ENCODE results near the gene STAG3.
"Not testable (repeated sequence)": the region's sequence is repeated elsewhere in the genome, so short reads cannot be mapped to it uniquely, and the experiment has no call there.

The STAG3 gene

GRCh38 chr7:100176096-100177044 is 1.3 kb upstream of the STAG3 start:
- Mint-ChIP-seq H3K4me3 (peak overlapping the region; percentile 80), H3K9me3 (peaks cover 3% of the 10 kb centered on the region), H3K36me3 (ENCODE audit: low read depth) (no peaks in the 10 kb centered on the region), H3K27ac (no peak overlapping the region), H3K4me1 (ENCODE audit: low read depth) (peaks cover 31% of the 10 kb centered on the region), H3K27me3 (no peaks in the 10 kb centered on the region)
- peak; percentile 27 for DNase-seq

- not testable (repeated sequence) for H3K9me3 Mint-ChIP-seq; DNase-seq; H3K27me3 Mint-ChIP-seq; H3K36me3 Mint-ChIP-seq (ENCODE audit: low read depth); H3K27ac Mint-ChIP-seq
- peak overlapping the region; percentile 45 for H3K4me3 Mint-ChIP-seq
- peaks cover 43% of the 10 kb centered on the region for H3K4me1 Mint-ChIP-seq (ENCODE audit: low read depth)
These were observed 2.4 kb downstream of the STAG3 start for GRCh38 chr7:100180084-100180483.

GRCh38 chr7:100182616-100183015 is 4.9 kb downstream of the STAG3 start:
- not testable (repeated sequence) for H3K9me3 Mint-ChIP-seq; H3K27ac Mint-ChIP-seq; H3K27me3 Mint-ChIP-seq; H3K4me3 Mint-ChIP-seq; DNase-seq; H3K36me3 Mint-ChIP-seq (ENCODE audit: low read depth)
- peaks cover 29% of the 10 kb centered on the region for H3K4me1 Mint-ChIP-seq (ENCODE audit: low read depth)

GRCh38 chr7:100183090-100183489 is 5.4 kb downstream of the STAG3 start:
- H3K9me3 Mint-ChIP-seq; H3K27ac Mint-ChIP-seq; H3K27me3 Mint-ChIP-seq; H3K4me3 Mint-ChIP-seq; H3K36me3 Mint-ChIP-seq (ENCODE audit: low read depth): not testable (repeated sequence)
- peak; percentile 17 for DNase-seq
- peaks cover 29% of the 10 kb centered on the region for H3K4me1 Mint-ChIP-seq (ENCODE audit: low read depth)

- H3K4me3 Mint-ChIP-seq = no peak overlapping the region
These were observed 8.0 kb downstream of the STAG3 start for GRCh38 chr7:100185726-100186125.

GRCh38 chr7:100189061-100189460 is 11.3 kb downstream of the STAG3 start:
- H3K4me1 Mint-ChIP-seq (ENCODE audit: low read depth) = peaks cover 30% of the 10 kb centered on the region
- no peak for DNase-seq
- H3K27ac Mint-ChIP-seq = no peak overlapping the region
- no peaks in the 10 kb centered on the region for H3K36me3 Mint-ChIP-seq (ENCODE audit: low read depth)
- no peaks in the 10 kb centered on the region for H3K27me3 Mint-ChIP-seq
- no peak overlapping the region for H3K4me3 Mint-ChIP-seq
- H3K9me3 Mint-ChIP-seq = no peaks in the 10 kb centered on the region

More at GRCh38 chr7:100185726-100186125, 8.0 kb downstream of the STAG3 start:
- H3K27me3 Mint-ChIP-seq = no peaks in the 10 kb centered on the region
- no peaks in the 10 kb centered on the region for H3K9me3 Mint-ChIP-seq
- H3K36me3 Mint-ChIP-seq (ENCODE audit: low read depth) = no peaks in the 10 kb centered on the region
- peaks cover 33% of the 10 kb centered on the region for H3K4me1 Mint-ChIP-seq (ENCODE audit: low read depth)
- no peak for DNase-seq
- no peak overlapping the region for H3K27ac Mint-ChIP-seq

- H3K27me3 Mint-ChIP-seq = no peaks in the 10 kb centered on the region
- H3K4me3 Mint-ChIP-seq = no peak overlapping the region
- H3K27ac Mint-ChIP-seq = peak overlapping the region; percentile 39
- no peaks in the 10 kb centered on the region for H3K36me3 Mint-ChIP-seq (ENCODE audit: low read depth)
- no peak for DNase-seq
- peaks cover 31% of the 10 kb centered on the region for H3K4me1 Mint-ChIP-seq (ENCODE audit: low read depth)
- no peaks in the 10 kb centered on the region for H3K9me3 Mint-ChIP-seq
These were observed 12.5 kb downstream of the STAG3 start for GRCh38 chr7:100190048-100190711.

GRCh38 chr7:100191775-100192174 is 14.1 kb downstream of the STAG3 start:
- Mint-ChIP-seq H3K4me1 (ENCODE audit: low read depth) (peaks cover 38% of the 10 kb centered on the region), H3K27me3 (no peaks in the 10 kb centered on the region), H3K4me3 (no peak overlapping the region), H3K36me3 (ENCODE audit: low read depth) (no peaks in the 10 kb centered on the region), H3K27ac (no peak overlapping the region), H3K9me3 (no peaks in the 10 kb centered on the region)
- no peak for DNase-seq

- peak; percentile 9 for DNase-seq
- H3K9me3 Mint-ChIP-seq; H3K4me3 Mint-ChIP-seq; H3K27me3 Mint-ChIP-seq; H3K36me3 Mint-ChIP-seq (ENCODE audit: low read depth); H3K27ac Mint-ChIP-seq: not testable (repeated sequence)
- peaks cover 38% of the 10 kb centered on the region for H3K4me1 Mint-ChIP-seq (ENCODE audit: low read depth)
These were observed 14.7 kb downstream of the STAG3 start for GRCh38 chr7:100192281-100192862.

GRCh38 chr7:100192969-100193368 is 15.3 kb downstream of the STAG3 start:
- Mint-ChIP-seq H3K9me3 (no peaks in the 10 kb centered on the region), H3K4me1 (ENCODE audit: low read depth) (peaks cover 38% of the 10 kb centered on the region), H3K27ac (no peak overlapping the region), H3K36me3 (ENCODE audit: low read depth) (no peaks in the 10 kb centered on the region), H3K4me3 (no peak overlapping the region), H3K27me3 (no peaks in the 10 kb centered on the region)
- DNase-seq = no peak

GRCh38 chr7:100195222-100195621 is 17.5 kb downstream of the STAG3 start:
- Mint-ChIP-seq H3K36me3 (ENCODE audit: low read depth) (no peaks in the 10 kb centered on the region), H3K4me3 (no peak overlapping the region), H3K9me3 (no peaks in the 10 kb centered on the region), H3K4me1 (ENCODE audit: low read depth) (peaks cover 35% of the 10 kb centered on the region), H3K27ac (no peak overlapping the region), H3K27me3 (peaks cover 4% of the 10 kb centered on the region)
- DNase-seq = no peak

GRCh38 chr7:100195901-100196322 is 18.2 kb downstream of the STAG3 start:
- H3K27ac Mint-ChIP-seq; H3K27me3 Mint-ChIP-seq; H3K36me3 Mint-ChIP-seq (ENCODE audit: low read depth); H3K9me3 Mint-ChIP-seq; H3K4me3 Mint-ChIP-seq: not testable (repeated sequence)
- DNase-seq = peak; percentile 21
- H3K4me1 Mint-ChIP-seq (ENCODE audit: low read depth) = peaks cover 30% of the 10 kb centered on the region

- H3K27ac Mint-ChIP-seq = no peak overlapping the region
- H3K4me1 Mint-ChIP-seq (ENCODE audit: low read depth) = peaks cover 15% of the 10 kb centered on the region
- peak; percentile 7 for DNase-seq
- H3K27me3 Mint-ChIP-seq = peaks cover 4% of the 10 kb centered on the region
- H3K36me3 Mint-ChIP-seq (ENCODE audit: low read depth) = no peaks in the 10 kb centered on the region
- H3K9me3 Mint-ChIP-seq = no peaks in the 10 kb centered on the region
- H3K4me3 Mint-ChIP-seq = no peak overlapping the region
These were observed 20.5 kb downstream of the STAG3 start for GRCh38 chr7:100198266-100198665.

- no peak for DNase-seq
- no peaks in the 10 kb centered on the region for H3K36me3 Mint-ChIP-seq (ENCODE audit: low read depth)
- H3K4me3 Mint-ChIP-seq = no peak overlapping the region
- H3K9me3 Mint-ChIP-seq = no peaks in the 10 kb centered on the region
- peaks cover 4% of the 10 kb centered on the region for H3K27me3 Mint-ChIP-seq
- peaks cover 7% of the 10 kb centered on the region for H3K4me1 Mint-ChIP-seq (ENCODE audit: low read depth)
- H3K27ac Mint-ChIP-seq = no peak overlapping the region
These were observed 23.0 kb downstream of the STAG3 start for GRCh38 chr7:100200693-100201092.

- no peak overlapping the region for H3K4me3 Mint-ChIP-seq
- no peak for DNase-seq
- H3K36me3 Mint-ChIP-seq (ENCODE audit: low read depth) = no peaks in the 10 kb centered on the region
- H3K27ac Mint-ChIP-seq = no peak overlapping the region
- no peaks in the 10 kb centered on the region for H3K9me3 Mint-ChIP-seq
- no peaks in the 10 kb centered on the region for H3K27me3 Mint-ChIP-seq
- H3K4me1 Mint-ChIP-seq (ENCODE audit: low read depth) = peaks cover 20% of the 10 kb centered on the region
These were observed 26.7 kb downstream of the STAG3 start for GRCh38 chr7:100204454-100204853.

Measured in activated T-cell treated with anti-CD3 and anti-CD28 coated beads, Interleukin-2, amount 50 U/mL, for 24 hours (primary cell).